HUES48 (cell line): ENCODE measurements around the gene C11orf68.

Experiments used
- H3K27ac ChIP-seq: one replicate; pipeline ENCODE4 v1.7.0; 2013; ENCODE audit warnings: low read depth, low read length, inconsistent platforms
- H3K27me3 ChIP-seq: 2 replicates; pipeline ENCODE4 v1.6.1; 2013; ENCODE audit warnings: mild to moderate bottlenecking, low read length; ENCODE audit not compliant: control insufficient read depth, insufficient read depth
- H3K36me3 ChIP-seq: 2 replicates; pipeline ENCODE4 v1.6.1; 2013; ENCODE audit warnings: low read length; ENCODE audit not compliant: control insufficient read depth, insufficient read depth
- H3K4me1 ChIP-seq: 2 replicates; pipeline ENCODE4 v1.6.1; 2013; ENCODE audit warnings: mild to moderate bottlenecking, low read length; ENCODE audit not compliant: control insufficient read depth, insufficient read depth
- H3K4me3 ChIP-seq: 2 replicates; pipeline ENCODE4 v1.5.1; 2013; ENCODE audit warnings: mild to moderate bottlenecking, low read depth, low read length
- H3K9ac ChIP-seq: 2 replicates; pipeline ENCODE4 v1.6.1; 2013; ENCODE audit warnings: mild to moderate bottlenecking, low read depth, low read length, moderate library complexity
- H3K9me3 ChIP-seq: 2 replicates; pipeline ENCODE4 v1.6.1; 2013; ENCODE audit warnings: low read length; ENCODE audit not compliant: control insufficient read depth, insufficient read depth

C11orf68 gene

GRCh38 chr11:65887723-65888162 is 31.1 kb downstream of the C11orf68 start:
- peak overlapping the region; percentile 85 for H3K27ac ChIP-seq
- peaks cover 23% of the 10 kb centered on the region for H3K4me1 ChIP-seq
- H3K9ac ChIP-seq: peak overlapping the region; percentile 54; the same call in 1 of the 2 replicates
- H3K4me3 ChIP-seq: peak overlapping the region; percentile 83
- H3K9me3 ChIP-seq: no peaks in the 10 kb centered on the region
- peaks cover 41% of the 10 kb centered on the region for H3K36me3 ChIP-seq
- H3K27me3 ChIP-seq: peaks cover 18% of the 10 kb centered on the region

- H3K27ac ChIP-seq: peak overlapping the region; percentile 85
- H3K27me3 ChIP-seq: peaks cover 18% of the 10 kb centered on the region
- H3K4me3 ChIP-seq: peak overlapping the region; percentile 83
- peak overlapping the region; percentile 54; the same call in 1 of the 2 replicates for H3K9ac ChIP-seq
- H3K4me1 ChIP-seq: peaks cover 21% of the 10 kb centered on the region
- peaks cover 48% of the 10 kb centered on the region for H3K36me3 ChIP-seq
- H3K9me3 ChIP-seq: no peaks in the 10 kb centered on the region
Measured at GRCh38 chr11:65886826-65887722, 31.8 kb downstream of the C11orf68 start.

GRCh38 chr11:65885808-65886536 is 32.9 kb downstream of the C11orf68 start:
- Histone ChIP-seq H3K4me1 (peaks cover 18% of the 10 kb centered on the region), H3K9ac (no peak overlapping the region), H3K9me3 (no peaks in the 10 kb centered on the region), H3K4me3 (no peak overlapping the region), H3K27me3 (peaks cover 14% of the 10 kb centered on the region), H3K27ac (no peak overlapping the region), H3K36me3 (peaks cover 50% of the 10 kb centered on the region)

DNA sequence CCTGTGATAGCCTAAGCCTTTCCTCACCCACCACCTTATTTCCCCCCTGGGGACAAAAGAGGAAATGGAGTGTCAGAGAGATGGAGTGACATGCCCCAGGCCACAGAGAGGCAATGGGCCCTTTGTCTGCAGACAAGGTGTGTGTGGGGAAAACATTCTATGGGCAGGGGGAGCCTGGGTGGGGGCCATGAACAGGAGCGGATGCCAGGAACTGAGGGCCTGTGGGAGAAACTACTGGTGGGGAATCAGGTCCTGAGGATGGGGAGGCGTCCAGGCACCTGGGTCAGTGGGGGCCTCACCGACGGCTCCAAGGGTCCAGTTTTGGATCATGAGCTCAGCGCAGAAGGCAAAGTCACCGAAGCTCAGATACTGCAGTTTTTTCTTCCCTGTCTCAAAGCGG is 33.6 kb downstream of the C11orf68 start:
- Histone ChIP-seq H3K9ac (no peak overlapping the region), H3K4me3 (no peak overlapping the region), H3K36me3 (peaks cover 50% of the 10 kb centered on the region), H3K9me3 (no peaks in the 10 kb centered on the region), H3K27me3 (peaks cover 13% of the 10 kb centered on the region), H3K27ac (no peak overlapping the region), H3K4me1 (peaks cover 18% of the 10 kb centered on the region)

- Histone ChIP-seq H3K4me3 (no peak overlapping the region), H3K9me3 (no peaks in the 10 kb centered on the region), H3K4me1 (peaks cover 13% of the 10 kb centered on the region), H3K9ac (no peak overlapping the region), H3K27me3 (peaks cover 8% of the 10 kb centered on the region), H3K36me3 (peaks cover 50% of the 10 kb centered on the region), H3K27ac (no peak overlapping the region)
Measured at GRCh38 chr11:65884716-65885092, 34.2 kb downstream of the C11orf68 start.

DNA sequence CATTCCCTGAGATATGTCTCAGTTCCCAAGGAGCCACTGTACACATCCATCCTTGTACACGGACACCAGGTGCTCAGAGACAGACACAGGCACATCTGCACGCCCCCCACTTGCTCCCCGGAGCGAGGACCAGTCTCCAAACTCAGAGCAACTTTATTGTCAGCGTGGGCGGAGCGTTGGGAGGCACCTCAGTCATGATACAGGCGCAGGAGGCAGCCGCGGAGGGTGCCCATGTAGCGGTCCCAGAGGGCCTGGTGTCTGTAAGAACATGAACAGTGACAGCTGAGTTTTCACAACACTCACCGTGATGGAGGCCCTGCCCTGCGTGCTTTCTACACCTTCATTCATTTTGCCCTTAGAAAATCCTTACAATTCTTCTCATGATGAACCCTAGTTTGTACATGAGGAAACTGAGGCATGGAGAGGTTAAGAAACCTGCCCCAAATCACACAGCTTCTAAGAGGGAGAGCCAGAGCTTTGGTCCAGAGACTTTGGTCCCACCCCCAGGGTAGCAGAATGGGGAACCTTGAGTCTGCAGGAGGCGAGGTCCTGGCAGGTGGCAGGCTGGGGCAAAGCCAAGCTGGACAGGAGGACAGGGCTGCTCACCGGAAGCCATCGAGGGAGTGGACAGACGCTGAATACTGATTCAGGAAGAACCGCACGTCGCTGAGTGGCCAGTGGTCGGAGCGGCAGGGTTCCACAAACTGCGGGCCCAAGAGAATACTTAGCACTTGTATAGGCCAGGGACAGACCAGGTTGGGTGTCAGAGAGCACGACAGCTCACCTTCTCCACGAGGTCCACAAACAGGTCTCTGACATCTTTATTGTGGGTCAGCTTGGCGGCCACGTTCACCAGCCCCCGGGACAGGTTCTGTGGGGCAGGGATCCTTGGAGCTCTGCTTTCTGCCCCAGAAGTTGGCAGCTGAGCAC is 34.8 kb downstream of the C11orf68 start:
- Histone ChIP-seq H3K36me3 (peaks cover 50% of the 10 kb centered on the region), H3K27ac (no peak overlapping the region), H3K9ac (no peak overlapping the region), H3K27me3 (peaks cover 1% of the 10 kb centered on the region; the same call in 1 of the 2 replicates), H3K4me1 (peaks cover 8% of the 10 kb centered on the region; the same call in 1 of the 2 replicates), H3K9me3 (no peaks in the 10 kb centered on the region), H3K4me3 (no peak overlapping the region)

DNA sequence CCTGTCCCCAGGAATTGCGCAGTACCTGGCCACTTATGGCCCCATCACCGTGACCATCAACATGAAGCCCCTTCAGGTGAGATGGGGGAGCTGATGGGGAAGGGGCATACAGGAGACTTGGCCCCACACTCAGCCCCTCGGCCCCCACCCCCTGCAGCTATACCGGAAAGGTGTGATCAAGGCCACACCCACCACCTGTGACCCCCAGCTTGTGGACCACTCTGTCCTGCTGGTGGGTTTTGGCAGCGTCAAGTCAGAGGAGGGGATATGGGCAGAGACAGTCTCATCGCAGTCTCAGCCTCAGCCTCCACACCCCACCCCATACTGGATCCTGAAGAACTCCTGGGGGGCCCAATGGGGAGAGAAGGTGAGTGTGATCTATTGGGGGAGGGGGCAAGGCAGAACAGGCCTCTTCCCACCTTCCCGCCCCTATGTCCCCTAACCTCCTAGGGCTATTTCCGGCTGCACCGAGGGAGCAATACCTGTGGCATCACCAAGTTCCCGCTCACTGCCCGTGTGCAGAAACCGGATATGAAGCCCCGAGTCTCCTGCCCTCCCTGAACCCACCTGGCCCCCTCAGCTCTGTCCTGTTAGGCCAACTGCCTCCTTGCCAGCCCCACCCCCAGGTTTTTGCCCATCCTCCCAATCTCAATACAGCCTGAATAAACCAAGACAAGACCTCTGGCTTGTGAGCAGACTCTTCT is 35.7 kb downstream of the C11orf68 start:
- H3K9ac ChIP-seq: no peak overlapping the region
- H3K27me3 ChIP-seq: no peaks in the 10 kb centered on the region
- H3K27ac ChIP-seq: no peak overlapping the region
- H3K9me3 ChIP-seq: no peaks in the 10 kb centered on the region
- H3K4me1 ChIP-seq: peaks cover 6% of the 10 kb centered on the region; the same call in 1 of the 2 replicates
- peaks cover 50% of the 10 kb centered on the region for H3K36me3 ChIP-seq
- H3K4me3 ChIP-seq: no peak overlapping the region

GRCh38 chr11:65882120-65883057 is 36.5 kb downstream of the C11orf68 start:
- Histone ChIP-seq H3K9me3 (no peaks in the 10 kb centered on the region), H3K36me3 (peaks cover 50% of the 10 kb centered on the region), H3K27ac (no peak overlapping the region), H3K4me3 (no peak overlapping the region), H3K27me3 (no peaks in the 10 kb centered on the region), H3K4me1 (peaks cover 4% of the 10 kb centered on the region; the same call in 1 of the 2 replicates), H3K9ac (no peak overlapping the region)

DNA sequence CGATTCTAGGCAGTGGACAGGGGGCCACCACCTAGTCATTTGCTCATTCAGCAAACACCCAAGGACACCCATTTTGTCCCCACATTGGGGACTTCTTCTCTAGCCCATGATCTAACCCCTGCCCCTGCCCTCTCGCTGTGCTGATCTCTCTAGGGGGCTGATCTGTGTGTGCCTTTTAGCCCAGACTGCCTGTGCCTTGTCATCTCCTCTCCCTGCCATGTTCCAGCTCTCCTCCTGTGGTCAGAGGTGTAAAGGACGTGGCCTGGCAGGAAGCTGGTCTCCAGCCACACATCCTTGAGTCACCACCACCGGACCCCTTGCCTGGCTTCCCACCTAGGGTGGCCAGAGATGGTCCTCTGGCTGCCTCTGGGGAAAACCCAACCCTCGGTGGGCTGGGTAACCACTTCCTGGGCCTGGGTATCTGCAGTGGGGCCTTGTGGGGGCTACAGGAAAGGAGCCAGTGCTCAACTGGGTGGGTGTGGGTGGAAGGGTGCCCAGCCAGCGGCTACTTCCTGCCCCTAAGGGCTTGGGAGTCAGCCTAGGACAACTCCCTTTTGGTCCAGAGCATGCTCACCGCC is 37.9 kb downstream of the C11orf68 start:
- Histone ChIP-seq H3K9me3 (no peaks in the 10 kb centered on the region), H3K36me3 (peaks cover 39% of the 10 kb centered on the region), H3K27me3 (no peaks in the 10 kb centered on the region), H3K4me3 (no peak overlapping the region), H3K27ac (no peak overlapping the region), H3K9ac (no peak overlapping the region), H3K4me1 (peaks cover 3% of the 10 kb centered on the region; the same call in 1 of the 2 replicates)
